Body of pancreas (tissue), 4 donors: ENCODE results near the gene PRCC. TPM values are rescaled to one million over a fixed set of nuclear protein-coding genes. Genes with fewer than 3 reads are reported as not detected.
A peak's percentile ranks its signal among the peaks of the same experiment; 100 is the strongest.

Source experiments
- ATAC-seq: fragments of 150-250 bp; one replicate; pipeline ENCODE4 v1.9.1; 2016
- DNase-seq, 4 donors: peaks; one replicate each; pipeline ENCODE4 v3.0.0-alpha.2; 2019
- H3K27ac ChIP-seq, 4 donors: fragments of 200-600 bp; sonication (generic); 1 replicate in 3 of 4; 2 replicates in 1 of 4; pipeline versions ENCODE4 v1.5.1 to v1.6.1; 2016 to 2019; ENCODE audit warnings: mild to moderate bottlenecking in 1 of 4, mixed read lengths in 1 of 4, moderate library complexity in 1 of 4
- H3K27me3 ChIP-seq, 2 donors: fragments of 200-600 bp; sonication (generic); one replicate each; pipeline ENCODE4 v1.6.0; 2016; ENCODE audit warnings: mild to moderate bottlenecking in 1 of 2
- H3K36me3 ChIP-seq, 2 donors: fragments of 200-600 bp; sonication (generic); replicated peaks in 1 of 2; 2 replicates each; pipeline ENCODE4 v1.5.1; 2016; ENCODE audit warnings: low read depth in 2 of 2; ENCODE audit not compliant: insufficient read depth in 1 of 2
- H3K4me1 ChIP-seq: fragments of 200-600 bp; sonication (generic); one replicate; pipeline ENCODE4 v1.6.0; 2016
- H3K4me3 ChIP-seq, 2 donors: fragments of 200-600 bp; sonication (generic); 1 replicate in 1 of 2; 2 replicates in 1 of 2; pipeline ENCODE4 v1.5.1; 2016 to 2019
- H3K9me3 ChIP-seq, 3 donors: fragments of 200-600 bp; sonication (generic); 1 replicate in 2 of 3; 2 replicates in 1 of 3; pipeline ENCODE4 v1.5.1; 2016
- CTCF ChIP-seq, 7 experiments: fragments of 450-650 bp in 4 of 7; fragments of 200-600 bp in 3 of 7; sonication (generic) in 3 of 7; IDR thresholded peaks; one replicate each; pipeline ENCODE4 v1.5.1; 2016 to 2019; ENCODE audit warnings: antibody characterized with exemption in 7 of 7
- POLR2A ChIP-seq, 3 donors: fragments of 450-650 bp; IDR thresholded peaks; one replicate each; pipeline ENCODE4 v1.6.1; 2016; ENCODE audit warnings: antibody characterized with exemption in 3 of 3, mild to moderate bottlenecking in 2 of 3
- WGBS, 2 donors: methylation state at CpG; one replicate each; pipeline ENCODE4 v1.1.5; 2017; 5-methylcytosine and 5-hydroxymethylcytosine counted together
- intact Hi-C: fragments of 100-400 bp; cut with DNase I; formaldehyde crosslinking; loops from one replicate; pipeline ENCODE4 v1.15.1; 2023
- total RNA-seq, 2 donors: library from RNA; depleted of rRNA; stranded (reverse); fragments of >200 nt; gene quantifications; one replicate each; pipeline ENCODE4 v1.1.0, GENCODE V29; 2016

PRCC gene, protein sequence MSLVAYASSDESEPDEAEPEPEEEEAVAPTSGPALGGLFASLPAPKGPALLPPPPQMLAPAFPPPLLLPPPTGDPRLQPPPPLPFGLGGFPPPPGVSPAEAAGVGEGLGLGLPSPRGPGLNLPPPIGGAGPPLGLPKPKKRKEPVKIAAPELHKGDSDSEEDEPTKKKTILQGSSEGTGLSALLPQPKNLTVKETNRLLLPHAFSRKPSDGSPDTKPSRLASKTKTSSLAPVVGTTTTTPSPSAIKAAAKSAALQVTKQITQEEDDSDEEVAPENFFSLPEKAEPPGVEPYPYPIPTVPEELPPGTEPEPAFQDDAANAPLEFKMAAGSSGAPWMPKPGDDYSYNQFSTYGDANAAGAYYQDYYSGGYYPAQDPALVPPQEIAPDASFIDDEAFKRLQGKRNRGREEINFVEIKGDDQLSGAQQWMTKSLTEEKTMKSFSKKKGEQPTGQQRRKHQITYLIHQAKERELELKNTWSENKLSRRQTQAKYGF
- 10 to 100 TPM; 19.2 to 28.3 TPM for total RNA-seq

DNA sequence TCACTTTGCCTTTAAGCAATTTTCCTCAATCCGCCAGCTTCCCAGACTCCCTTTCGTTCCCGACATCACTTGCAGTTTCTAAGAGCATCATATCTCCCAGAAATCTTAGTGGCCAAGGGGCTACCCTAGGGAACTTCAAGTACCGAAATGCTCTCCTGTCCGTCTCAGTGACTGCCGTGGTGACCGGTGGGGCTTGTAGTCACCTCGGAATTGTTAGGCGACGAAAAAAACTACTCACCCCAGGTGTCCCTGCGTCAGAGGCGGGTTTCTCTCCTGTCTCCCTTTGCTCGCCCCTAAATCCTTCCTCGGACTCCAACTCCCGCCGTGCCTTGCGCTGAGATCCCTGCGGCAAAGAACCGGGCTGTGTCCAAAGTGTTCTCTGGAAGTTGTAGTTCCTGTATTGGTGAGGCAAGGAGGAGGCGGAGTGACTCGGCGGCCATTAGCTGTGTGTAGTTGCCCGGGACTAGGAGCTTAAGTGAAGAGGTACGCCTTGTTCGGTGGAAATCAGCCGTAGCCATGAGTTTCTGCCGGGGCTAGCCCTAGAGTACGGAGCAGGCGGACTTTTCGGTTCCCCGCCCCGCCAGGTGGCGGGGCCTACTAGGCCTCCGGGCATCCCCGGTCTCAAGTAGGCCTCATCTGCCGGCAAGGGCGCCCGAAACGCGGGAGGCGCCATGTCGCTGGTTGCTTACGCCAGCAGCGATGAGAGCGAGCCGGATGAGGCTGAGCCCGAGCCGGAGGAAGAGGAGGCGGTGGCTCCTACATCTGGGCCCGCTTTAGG, at the start of gene PRCC:
TSS of gene PRCC (plus strand) at position 435 of the 778 bp plus-strand sequence. CDS start at position 672, 237 bp downstream.
- Histone ChIP-seq H3K27ac (peak within 1 kb of the TSS; percentile 82 to 96 (median 93)), H3K36me3 (peaks cover 0 to 2% of the 10 kb centered on the region in 2 donors), H3K4me1 (peaks cover 39% of the 10 kb centered on the region), H3K27me3 (no peaks in the 10 kb centered on the region), H3K9me3 (no peaks in the 10 kb centered on the region), H3K4me3 (peak within 1 kb of the TSS; percentile 75 to 87)
- intact Hi-C loops: no loop called here
- DNase-seq: peak; percentile 97 to 99 (median 98)
- peak; percentile 15 to 67 (median 66) for TF ChIP-seq POLR2A (IDR thresholded peaks at IDR 0.05)
- TF ChIP-seq CTCF (IDR thresholded peaks at IDR 0.05): peak in 2 of 7 experiments; percentile 5 to 6
- ATAC-seq: peak; percentile 95
- 0% methylated on average over 20 to 50 of the region's 50 CpGs for WGBS, 2 donors

DNA sequence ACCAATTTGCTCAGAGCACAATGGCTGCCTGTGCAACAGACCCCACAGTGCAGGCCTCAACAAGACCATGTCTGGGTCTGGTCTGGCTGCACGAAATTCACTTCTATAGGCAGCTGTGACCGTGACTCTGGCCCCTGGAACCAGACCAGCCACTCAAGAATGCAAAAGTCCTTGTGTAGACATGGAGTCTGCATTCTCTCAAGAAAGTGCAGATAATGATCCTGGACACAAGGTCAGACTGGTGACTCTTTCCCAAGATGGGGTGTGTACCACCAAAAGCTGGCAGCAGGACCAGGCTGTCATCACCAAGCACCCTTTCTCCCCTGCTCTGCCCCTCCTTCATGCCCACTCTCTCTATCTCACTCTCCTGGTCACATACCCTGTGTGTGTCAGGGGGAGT, 46.2 kb upstream of the PRCC start:
- 83 to 94% methylated on average over 1 to 2 of the region's 2 CpGs for WGBS, 2 donors
- H3K9me3 ChIP-seq: no peaks in the 10 kb centered on the region
- H3K4me3 ChIP-seq: no peak overlapping the region
- DNase-seq (no peak), ATAC-seq (no peak)
- peaks cover 0 to 13% of the 10 kb centered on the region in 2 donors for H3K36me3 ChIP-seq
- H3K27ac ChIP-seq: no peak overlapping the region
- intact Hi-C loops: loop anchor here (5.0 kb wide), 1 partner anchor 34 kb away; no protein-coding TSS in a partner anchor
- H3K4me1 ChIP-seq: peaks cover 19% of the 10 kb centered on the region
- TF ChIP-seq CTCF (IDR thresholded peaks at IDR 0.05): no peak
- no peak for TF ChIP-seq POLR2A (IDR thresholded peaks at IDR 0.05)
- H3K27me3 ChIP-seq: no peaks in the 10 kb centered on the region

- no peak overlapping the region for H3K4me3 ChIP-seq
- WGBS, 2 donors: 86 to 95% methylated on average over 4 of the region's 4 CpGs
These were observed 45.8 kb upstream of the PRCC start for GRCh38 chr1:156721535-156721934.

More at GRCh38 chr1:156721535-156721934, 45.8 kb upstream of the PRCC start:
- Histone ChIP-seq H3K36me3 (peaks cover 0 to 13% of the 10 kb centered on the region in 2 donors), H3K4me1 (peaks cover 23% of the 10 kb centered on the region), H3K9me3 (no peaks in the 10 kb centered on the region), H3K27me3 (no peaks in the 10 kb centered on the region), H3K27ac (no peak overlapping the region)
- ATAC-seq (no peak), DNase-seq (no peak)
- intact Hi-C loops: loop anchor here (5.0 kb wide), 1 partner anchor 34 kb away; no protein-coding TSS in a partner anchor
- TF ChIP-seq POLR2A (IDR thresholded peaks at IDR 0.05) (no peak), CTCF (IDR thresholded peaks at IDR 0.05) (no peak)
